Measurements from ENCODE around the gene ZNF592. TPM values are rescaled to one million over a fixed set of nuclear protein-coding genes. Genes with fewer than 3 reads are reported as not detected.
A peak's percentile ranks its signal among the peaks of the same experiment; 100 is the strongest.
"Not testable (repeated sequence)": the region's sequence is repeated elsewhere in the genome, so short reads cannot be mapped to it uniquely, and the experiment has no call there.

The ZNF592 gene
- total and polyA plus RNA-seq, 2 donors = 5.9 to 9.7 TPM

DNA sequence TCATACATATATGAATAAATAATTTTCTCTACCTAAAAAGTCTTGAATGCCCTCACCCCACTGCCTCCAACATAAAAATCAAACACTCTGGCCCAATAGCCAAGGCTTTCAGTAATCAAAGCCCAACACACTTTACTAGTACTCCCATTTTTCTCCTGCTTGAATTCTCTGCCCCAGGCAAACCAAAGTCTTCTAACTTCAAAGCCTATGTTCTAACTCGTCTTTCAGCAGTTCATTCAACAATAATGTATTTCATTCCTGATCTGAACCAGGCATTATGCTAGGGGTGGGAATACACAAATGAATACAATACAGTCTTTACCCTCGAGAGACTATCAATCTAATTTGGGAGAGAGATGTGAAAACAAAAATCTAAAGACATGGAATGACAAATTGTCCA is 11.4 kb upstream of the ZNF592 start:
- WGBS = 82% methylated on average over 2 of the region's 2 CpGs
- Histone ChIP-seq H3K9me3 (ENCODE audit: control insufficient read depth in 2 of 2, insufficient read depth in 1 of 2, low read length in 1 of 2) (no peaks in the 10 kb centered on the region), H3K4me1 (ENCODE audit: control insufficient read depth in 2 of 2, insufficient read depth in 2 of 2, low read length in 2 of 2) (peaks cover 27 to 38% of the 10 kb centered on the region in 2 donors), H3K27me3 (ENCODE audit: control insufficient read depth in 2 of 2, insufficient read depth in 1 of 2, low read length in 1 of 2) (no peaks in the 10 kb centered on the region), H3K4me3 (ENCODE audit: low read length in 2 of 2) (no peak overlapping the region), H3K36me3 (ENCODE audit: control insufficient read depth in 2 of 2, insufficient read depth in 2 of 2, low read length in 1 of 2) (no peaks in the 10 kb centered on the region), H3K27ac (ENCODE audit: low read depth in 1 of 2, low read length in 1 of 2) (peak overlapping the region in 1 of 2 donors; percentile 96)
- no peak for DNase-seq (ENCODE audit: low read depth in 6 of 9, low spot score in 9 of 9)

DNA sequence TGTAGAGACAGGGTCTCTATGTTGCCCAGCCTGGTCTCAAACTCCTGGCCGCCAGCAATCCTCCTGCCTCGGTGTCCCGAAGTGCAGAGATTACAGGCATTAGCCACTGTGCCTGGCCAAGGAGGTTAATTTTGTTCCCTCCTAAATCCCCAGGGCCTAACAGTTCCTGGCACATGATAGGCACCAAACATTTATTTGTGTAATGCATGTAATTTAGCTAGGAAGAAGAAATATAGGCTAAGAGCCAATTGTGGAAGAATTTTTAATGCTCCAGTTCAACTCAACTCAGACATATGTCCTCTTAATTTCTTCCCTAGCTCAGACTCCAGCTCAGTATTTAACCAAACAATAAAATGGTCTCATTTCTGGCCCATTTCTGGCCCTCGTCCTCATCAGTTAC is 7.7 kb upstream of the ZNF592 start:
- Histone ChIP-seq H3K4me1 (ENCODE audit: control insufficient read depth in 2 of 2, insufficient read depth in 2 of 2, low read length in 2 of 2) (peaks cover 7 to 14% of the 10 kb centered on the region in 2 donors), H3K36me3 (ENCODE audit: control insufficient read depth in 2 of 2, insufficient read depth in 2 of 2, low read length in 1 of 2) (no peaks in the 10 kb centered on the region), H3K27me3 (ENCODE audit: control insufficient read depth in 2 of 2, insufficient read depth in 1 of 2, low read length in 1 of 2) (no peaks in the 10 kb centered on the region), H3K9me3 (ENCODE audit: control insufficient read depth in 2 of 2, insufficient read depth in 1 of 2, low read length in 1 of 2) (no peaks in the 10 kb centered on the region), H3K4me3 (ENCODE audit: low read length in 2 of 2) (no peak overlapping the region), H3K27ac (ENCODE audit: low read depth in 1 of 2, low read length in 1 of 2) (no peak overlapping the region)
- 97% methylated on average over 4 of the region's 4 CpGs for WGBS
- no peak for DNase-seq (ENCODE audit: low read depth in 6 of 9, low spot score in 9 of 9)

DNA sequence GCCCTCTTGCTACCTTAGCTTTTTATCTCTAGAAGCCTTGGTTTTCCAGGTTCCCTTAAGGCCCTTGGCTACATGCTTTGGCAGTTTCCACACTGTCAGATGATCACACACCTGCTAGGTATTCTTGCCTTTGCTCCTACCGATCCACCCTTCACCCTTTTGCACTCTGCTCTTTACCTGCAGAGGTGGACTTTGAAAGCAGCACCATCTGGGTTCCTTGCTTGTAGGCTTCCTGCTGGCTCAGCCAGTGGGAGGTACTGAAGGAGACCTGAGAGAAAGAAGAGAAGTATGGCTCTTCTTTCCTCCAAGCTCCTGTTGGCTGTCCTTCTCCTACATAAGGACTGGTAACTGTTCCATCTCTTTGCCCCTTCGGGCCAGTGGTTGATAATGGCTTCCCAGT is 7.3 kb upstream of the ZNF592 start:
- Histone ChIP-seq H3K36me3 (ENCODE audit: control insufficient read depth in 2 of 2, insufficient read depth in 2 of 2, low read length in 1 of 2) (no peaks in the 10 kb centered on the region), H3K4me1 (ENCODE audit: control insufficient read depth in 2 of 2, insufficient read depth in 2 of 2, low read length in 2 of 2) (peaks cover 3 to 9% of the 10 kb centered on the region in 2 donors), H3K9me3 (ENCODE audit: control insufficient read depth in 2 of 2, insufficient read depth in 1 of 2, low read length in 1 of 2) (no peaks in the 10 kb centered on the region), H3K27ac (ENCODE audit: low read depth in 1 of 2, low read length in 1 of 2) (no peak overlapping the region), H3K4me3 (ENCODE audit: low read length in 2 of 2) (no peak overlapping the region), H3K27me3 (ENCODE audit: control insufficient read depth in 2 of 2, insufficient read depth in 1 of 2, low read length in 1 of 2) (no peaks in the 10 kb centered on the region)
- WGBS = 92% methylated on average over 2 of the region's 2 CpGs
- DNase-seq (ENCODE audit: low read depth in 6 of 9, low spot score in 9 of 9) = no peak

DNA sequence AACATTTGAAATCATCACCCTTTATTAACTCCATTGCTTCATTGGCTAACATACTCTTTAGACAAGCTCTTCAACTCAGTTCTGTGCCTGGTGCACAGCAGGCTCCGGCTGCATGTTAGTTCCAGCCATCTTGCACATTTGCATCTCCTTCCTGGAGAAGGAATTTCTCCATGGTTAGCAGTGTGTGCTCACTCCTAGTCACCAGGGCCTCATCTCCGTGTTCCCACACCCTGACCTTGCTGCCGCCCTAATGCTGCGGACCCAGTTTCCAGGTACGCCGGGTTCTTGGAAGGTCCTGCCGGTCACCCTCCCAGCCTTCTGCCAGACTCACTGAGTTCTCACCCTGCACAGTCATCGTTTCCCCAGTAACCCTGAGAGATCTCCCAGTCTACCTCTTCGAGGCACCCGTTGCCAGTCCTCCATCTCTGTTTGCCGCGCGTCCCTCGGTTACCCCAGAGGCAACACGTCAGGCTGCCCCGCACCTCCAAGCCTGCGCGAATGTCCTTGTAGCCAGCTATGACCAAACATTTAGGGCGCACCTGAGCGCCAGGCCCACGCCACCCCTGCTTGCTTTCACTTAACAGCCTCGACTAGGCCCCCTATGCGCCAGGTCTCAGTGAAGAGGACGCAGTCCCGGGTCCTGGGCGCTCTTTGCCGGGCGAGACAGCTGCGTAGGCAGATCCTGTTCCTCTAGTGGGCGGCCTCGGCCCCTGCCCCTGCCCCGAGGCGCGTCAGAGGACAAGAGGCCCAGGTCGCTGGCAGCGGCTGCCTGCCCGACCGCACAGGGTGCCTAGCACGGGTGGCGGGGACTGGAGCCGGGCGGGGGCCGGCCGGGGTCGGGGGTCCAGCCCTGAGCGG is 747 bp upstream of the ZNF592 start:
- Histone ChIP-seq H3K27ac (ENCODE audit: low read depth in 1 of 2, low read length in 1 of 2) (peak overlapping the region; percentile 91 to 96), H3K4me1 (ENCODE audit: control insufficient read depth in 2 of 2, insufficient read depth in 2 of 2, low read length in 2 of 2) (peaks cover 19 to 30% of the 10 kb centered on the region in 2 donors), H3K36me3 (ENCODE audit: control insufficient read depth in 2 of 2, insufficient read depth in 2 of 2, low read length in 1 of 2) (peaks cover 0 to 2% of the 10 kb centered on the region in 2 donors), H3K4me3 (ENCODE audit: low read length in 2 of 2) (peak overlapping the region; percentile 88 to 99), H3K9me3 (ENCODE audit: control insufficient read depth in 2 of 2, insufficient read depth in 1 of 2, low read length in 1 of 2) (peaks cover 0 to 7% of the 10 kb centered on the region in 2 donors), H3K27me3 (ENCODE audit: control insufficient read depth in 2 of 2, insufficient read depth in 1 of 2, low read length in 1 of 2) (no peaks in the 10 kb centered on the region)
- DNase-seq (ENCODE audit: low read depth in 6 of 9, low spot score in 9 of 9) = peak in 4 of 9 donors; percentile 50 to 83 (median 66)
- 2% methylated on average over 46 of the region's 46 CpGs for WGBS

DNA sequence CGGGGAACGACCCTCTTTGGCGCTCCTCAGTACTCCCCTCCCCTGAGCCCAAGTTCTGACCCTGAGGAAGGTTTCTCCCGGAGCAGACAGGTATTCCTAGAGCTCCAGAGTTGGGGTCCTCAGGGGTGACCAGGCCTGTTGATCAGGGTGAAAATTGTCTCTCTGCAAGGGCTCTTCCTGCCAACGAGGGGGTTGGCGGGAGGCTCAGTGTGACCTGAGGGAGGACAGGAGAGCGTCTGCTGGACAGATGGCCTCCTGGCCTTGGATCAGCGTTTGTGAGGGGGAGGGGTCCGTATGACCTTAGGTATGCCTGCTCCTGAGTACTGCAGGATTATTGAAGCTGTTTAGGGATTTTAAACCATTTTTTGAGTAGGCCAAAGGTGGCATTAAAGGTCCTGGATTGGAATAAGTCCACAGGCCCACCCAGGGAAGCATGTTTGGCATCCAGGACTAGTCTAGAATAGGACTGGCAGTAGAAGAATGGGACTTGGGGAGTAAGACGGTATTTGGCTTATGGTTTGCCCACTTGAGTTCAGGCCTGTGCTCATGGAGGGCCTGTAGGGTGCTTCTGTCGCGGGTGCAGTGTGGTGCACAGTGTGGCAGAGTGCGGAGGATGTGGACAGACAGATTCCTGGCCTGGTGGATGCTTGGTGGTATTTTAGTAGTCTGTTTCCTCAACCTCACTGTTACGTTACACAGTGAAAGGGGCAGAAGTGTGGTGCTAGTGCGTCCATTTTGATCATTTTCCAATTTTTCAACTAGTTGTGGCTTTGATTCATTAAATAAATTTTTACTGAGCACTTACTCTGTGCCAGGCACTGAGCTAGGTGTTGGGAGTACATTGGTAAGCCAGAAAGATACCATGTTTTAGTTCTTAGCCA is 959 bp downstream of the ZNF592 start:
- H3K36me3 ChIP-seq (ENCODE audit: control insufficient read depth in 2 of 2, insufficient read depth in 2 of 2, low read length in 1 of 2) = peaks cover 6 to 9% of the 10 kb centered on the region in 2 donors
- 8% methylated on average over 15 of the region's 15 CpGs for WGBS
- peaks cover 19 to 30% of the 10 kb centered on the region in 2 donors for H3K4me1 ChIP-seq (ENCODE audit: control insufficient read depth in 2 of 2, insufficient read depth in 2 of 2, low read length in 2 of 2)
- peaks cover 0 to 7% of the 10 kb centered on the region in 2 donors for H3K9me3 ChIP-seq (ENCODE audit: control insufficient read depth in 2 of 2, insufficient read depth in 1 of 2, low read length in 1 of 2)
- H3K27me3 ChIP-seq (ENCODE audit: control insufficient read depth in 2 of 2, insufficient read depth in 1 of 2, low read length in 1 of 2) = no peaks in the 10 kb centered on the region
- DNase-seq (ENCODE audit: low read depth in 6 of 9, low spot score in 9 of 9) = peak in 3 of 9 donors; percentile 33 to 61 (median 44)
- peak overlapping the region; percentile 70 to 96 for H3K27ac ChIP-seq (ENCODE audit: low read depth in 1 of 2, low read length in 1 of 2)
- H3K4me3 ChIP-seq (ENCODE audit: low read length in 2 of 2) = peak overlapping the region; percentile 92 to 99

DNA sequence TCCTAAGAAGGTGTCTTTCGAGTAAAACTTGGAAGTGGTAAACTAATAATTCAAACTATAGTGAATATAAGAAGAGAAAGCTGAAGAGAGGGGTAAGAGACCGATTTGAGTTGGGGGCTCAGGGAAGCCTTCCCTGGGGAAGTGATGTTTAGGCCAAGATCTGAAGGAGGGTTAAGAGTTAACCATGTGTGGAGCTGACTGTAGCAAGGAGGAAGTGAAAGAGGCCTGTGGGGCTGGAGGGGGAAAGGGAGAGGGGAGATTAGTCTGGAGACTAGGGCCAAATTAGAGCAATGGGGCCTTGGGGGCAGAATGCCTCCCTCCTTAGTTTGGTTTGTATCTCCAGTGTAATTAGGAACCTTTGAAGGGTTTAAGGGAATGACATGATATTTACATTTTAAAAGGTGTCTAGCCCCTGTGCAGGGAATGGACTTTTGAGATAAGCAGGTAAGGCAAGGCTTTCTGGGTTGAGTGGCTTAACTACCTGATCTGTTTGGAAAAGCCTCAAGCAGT is 2.2 kb downstream of the ZNF592 start:
- WGBS = 24% methylated on average over 2 of the region's 2 CpGs
- H3K27me3 ChIP-seq (ENCODE audit: control insufficient read depth in 2 of 2, insufficient read depth in 1 of 2, low read length in 1 of 2) = no peaks in the 10 kb centered on the region
- H3K4me1 ChIP-seq (ENCODE audit: control insufficient read depth in 2 of 2, insufficient read depth in 2 of 2, low read length in 2 of 2) = peaks cover 20 to 32% of the 10 kb centered on the region in 2 donors
- peak overlapping the region; percentile 17 to 34 for H3K4me3 ChIP-seq (ENCODE audit: low read length in 2 of 2)
- H3K36me3 ChIP-seq (ENCODE audit: control insufficient read depth in 2 of 2, insufficient read depth in 2 of 2, low read length in 1 of 2) = peaks cover 9 to 10% of the 10 kb centered on the region in 2 donors
- H3K27ac ChIP-seq (ENCODE audit: low read depth in 1 of 2, low read length in 1 of 2) = peak overlapping the region in 1 of 2 donors; percentile 7
- peaks cover 0 to 7% of the 10 kb centered on the region in 2 donors for H3K9me3 ChIP-seq (ENCODE audit: control insufficient read depth in 2 of 2, insufficient read depth in 1 of 2, low read length in 1 of 2)
- peak in 1 of 9 donors; percentile 41 for DNase-seq (ENCODE audit: low read depth in 6 of 9, low spot score in 9 of 9)

DNA sequence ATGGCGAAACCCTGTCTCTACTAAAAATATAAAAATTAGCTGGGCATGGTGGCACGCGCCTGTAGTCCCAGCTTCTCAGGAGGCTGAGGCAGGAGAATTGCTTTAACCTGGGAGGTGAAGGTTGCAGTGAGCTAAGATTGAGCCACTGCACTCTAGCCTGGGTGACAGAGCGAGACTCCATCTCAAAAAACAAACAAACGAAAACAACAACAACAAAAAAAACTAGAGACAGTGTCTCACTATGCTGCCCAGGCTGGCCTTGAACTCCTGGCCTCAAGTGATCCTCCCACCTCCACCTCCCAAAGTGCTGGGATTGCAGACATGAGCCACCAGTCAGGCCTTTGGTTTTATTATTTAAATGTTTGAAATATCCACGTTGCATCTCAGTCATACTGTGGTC is 3.3 kb downstream of the ZNF592 start:
- WGBS = 96% methylated on average over 6 of the region's 6 CpGs
- not testable (repeated sequence) for H3K9me3 ChIP-seq (ENCODE audit: control insufficient read depth in 2 of 2, insufficient read depth in 1 of 2, low read length in 1 of 2); H3K27ac ChIP-seq (ENCODE audit: low read depth in 1 of 2, low read length in 1 of 2); H3K27me3 ChIP-seq (ENCODE audit: control insufficient read depth in 2 of 2, insufficient read depth in 1 of 2, low read length in 1 of 2); H3K4me3 ChIP-seq (ENCODE audit: low read length in 2 of 2); DNase-seq (ENCODE audit: low read depth in 6 of 9, low spot score in 9 of 9)
- peaks cover 9 to 13% of the 10 kb centered on the region in 2 donors for H3K36me3 ChIP-seq (ENCODE audit: control insufficient read depth in 2 of 2, insufficient read depth in 2 of 2, low read length in 1 of 2)
- H3K4me1 ChIP-seq (ENCODE audit: control insufficient read depth in 2 of 2, insufficient read depth in 2 of 2, low read length in 2 of 2) = peaks cover 18 to 32% of the 10 kb centered on the region in 2 donors

DNA sequence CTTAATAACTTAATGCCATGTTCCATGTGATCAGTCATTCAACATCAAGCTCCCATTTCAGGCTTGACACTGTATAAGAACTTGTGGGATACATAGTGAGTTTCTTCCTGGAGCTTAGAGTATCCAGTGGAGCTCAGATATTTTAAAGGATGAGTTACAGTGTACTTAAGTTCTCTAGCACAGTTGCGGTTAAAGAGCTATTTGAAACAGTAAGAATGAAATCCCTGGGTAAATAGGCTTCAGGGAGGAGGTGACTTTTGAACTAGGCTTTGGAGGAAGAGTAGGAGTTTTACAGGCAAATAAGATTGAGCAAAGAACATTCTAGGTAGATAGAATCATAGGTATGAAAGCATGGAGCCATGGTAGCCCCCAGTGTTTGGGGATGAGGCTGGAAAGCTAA is 3.8 kb downstream of the ZNF592 start:
- no peak for DNase-seq (ENCODE audit: low read depth in 6 of 9, low spot score in 9 of 9)
- H3K9me3 ChIP-seq (ENCODE audit: control insufficient read depth in 2 of 2, insufficient read depth in 1 of 2, low read length in 1 of 2) = peaks cover 0 to 7% of the 10 kb centered on the region in 2 donors
- no peak overlapping the region for H3K4me3 ChIP-seq (ENCODE audit: low read length in 2 of 2)
- no peaks in the 10 kb centered on the region for H3K27me3 ChIP-seq (ENCODE audit: control insufficient read depth in 2 of 2, insufficient read depth in 1 of 2, low read length in 1 of 2)
- no peak overlapping the region for H3K27ac ChIP-seq (ENCODE audit: low read depth in 1 of 2, low read length in 1 of 2)
- H3K36me3 ChIP-seq (ENCODE audit: control insufficient read depth in 2 of 2, insufficient read depth in 2 of 2, low read length in 1 of 2) = peaks cover 9 to 13% of the 10 kb centered on the region in 2 donors
- WGBS = 97% methylated on average over 1 of the region's 1 CpG
- peaks cover 18 to 28% of the 10 kb centered on the region in 2 donors for H3K4me1 ChIP-seq (ENCODE audit: control insufficient read depth in 2 of 2, insufficient read depth in 2 of 2, low read length in 2 of 2)

Data from thymus (tissue), 11 donors.